ENCODE results near the gene PDE3A. TPM values are rescaled to one million over a fixed set of nuclear protein-coding genes. Genes with fewer than 3 reads are reported as not detected.

The PDE3A gene
- total RNA-seq, 6 experiments from 2014 or later = 0.02 to 0.07 (median 0.03) TPM; not detected in 3

DNA sequence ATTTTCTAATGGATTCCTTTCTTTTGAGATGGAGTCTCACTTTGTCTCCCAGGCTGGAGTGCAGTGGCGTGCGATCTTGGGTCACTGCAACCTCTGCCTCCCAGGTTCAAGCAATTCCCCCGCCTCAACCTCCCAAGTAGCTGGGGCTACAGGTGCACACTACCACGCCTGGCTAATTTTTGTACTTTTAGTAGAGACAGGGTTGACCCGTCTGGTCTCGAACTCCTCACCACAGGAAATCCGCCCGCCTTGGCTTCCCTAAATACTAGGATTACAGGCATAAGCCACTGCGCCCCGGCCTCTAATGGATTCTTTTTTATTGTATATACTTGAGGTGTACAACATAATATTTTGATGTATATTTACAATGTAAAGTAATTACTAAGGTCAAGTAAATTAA lies 186.7 kb downstream of the PDE3A start:
- H3K4me3 Mint-ChIP-seq = no peak overlapping the region
- H3K27ac Mint-ChIP-seq = no peak overlapping the region
- no peaks in the 10 kb centered on the region for H3K36me3 Mint-ChIP-seq (ENCODE audit: low read depth)
- H3K9me3 Mint-ChIP-seq = peaks cover 3% of the 10 kb centered on the region; the same call in 1 of the 2 replicates
- TF ChIP-seq, protein P1, sequence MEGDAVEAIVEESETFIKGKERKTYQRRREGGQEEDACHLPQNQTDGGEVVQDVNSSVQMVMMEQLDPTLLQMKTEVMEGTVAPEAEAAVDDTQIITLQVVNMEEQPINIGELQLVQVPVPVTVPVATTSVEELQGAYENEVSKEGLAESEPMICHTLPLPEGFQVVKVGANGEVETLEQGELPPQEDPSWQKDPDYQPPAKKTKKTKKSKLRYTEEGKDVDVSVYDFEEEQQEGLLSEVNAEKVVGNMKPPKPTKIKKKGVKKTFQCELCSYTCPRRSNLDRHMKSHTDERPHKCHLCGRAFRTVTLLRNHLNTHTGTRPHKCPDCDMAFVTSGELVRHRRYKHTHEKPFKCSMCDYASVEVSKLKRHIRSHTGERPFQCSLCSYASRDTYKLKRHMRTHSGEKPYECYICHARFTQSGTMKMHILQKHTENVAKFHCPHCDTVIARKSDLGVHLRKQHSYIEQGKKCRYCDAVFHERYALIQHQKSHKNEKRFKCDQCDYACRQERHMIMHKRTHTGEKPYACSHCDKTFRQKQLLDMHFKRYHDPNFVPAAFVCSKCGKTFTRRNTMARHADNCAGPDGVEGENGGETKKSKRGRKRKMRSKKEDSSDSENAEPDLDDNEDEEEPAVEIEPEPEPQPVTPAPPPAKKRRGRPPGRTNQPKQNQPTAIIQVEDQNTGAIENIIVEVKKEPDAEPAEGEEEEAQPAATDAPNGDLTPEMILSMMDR (IDR thresholded peaks at IDR 0.05) = no peak
- no peaks in the 10 kb centered on the region; the same call in 1 of the 2 replicates for H3K27me3 Mint-ChIP-seq (ENCODE audit: insufficient read depth)
- DNase-seq = no peak
- no peaks in the 10 kb centered on the region for H3K4me1 Mint-ChIP-seq (ENCODE audit: low read depth)

DNA sequence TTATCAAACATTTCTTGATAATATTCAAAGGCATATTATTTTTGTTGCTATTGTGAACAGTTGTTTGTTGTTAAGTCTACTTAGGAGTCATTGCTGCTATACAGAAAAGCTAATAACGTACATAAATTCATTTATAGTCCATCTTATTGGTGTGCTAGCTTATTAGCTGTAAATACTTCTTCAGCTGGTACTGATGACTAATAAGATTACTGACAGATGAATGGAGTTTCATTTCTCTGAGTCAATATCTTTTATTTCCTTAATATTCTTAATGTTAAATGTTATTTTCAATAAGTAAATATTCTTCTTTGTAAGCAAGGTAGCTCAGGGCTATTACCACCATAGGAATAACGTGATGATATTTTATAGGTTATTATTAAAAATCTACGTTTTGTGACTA lies 187.4 kb downstream of the PDE3A start:
- peaks cover 3% of the 10 kb centered on the region; the same call in 1 of the 2 replicates for H3K9me3 Mint-ChIP-seq
- H3K36me3 Mint-ChIP-seq (ENCODE audit: low read depth) = no peaks in the 10 kb centered on the region
- peaks cover under 1% of the 10 kb centered on the region for H3K27me3 Mint-ChIP-seq (ENCODE audit: insufficient read depth)
- H3K4me1 Mint-ChIP-seq (ENCODE audit: low read depth) = no peaks in the 10 kb centered on the region
- H3K27ac Mint-ChIP-seq = no peak overlapping the region
- no peak for DNase-seq
- TF ChIP-seq, protein P1 (IDR thresholded peaks at IDR 0.05) = no peak
- H3K4me3 Mint-ChIP-seq = no peak overlapping the region

DNA sequence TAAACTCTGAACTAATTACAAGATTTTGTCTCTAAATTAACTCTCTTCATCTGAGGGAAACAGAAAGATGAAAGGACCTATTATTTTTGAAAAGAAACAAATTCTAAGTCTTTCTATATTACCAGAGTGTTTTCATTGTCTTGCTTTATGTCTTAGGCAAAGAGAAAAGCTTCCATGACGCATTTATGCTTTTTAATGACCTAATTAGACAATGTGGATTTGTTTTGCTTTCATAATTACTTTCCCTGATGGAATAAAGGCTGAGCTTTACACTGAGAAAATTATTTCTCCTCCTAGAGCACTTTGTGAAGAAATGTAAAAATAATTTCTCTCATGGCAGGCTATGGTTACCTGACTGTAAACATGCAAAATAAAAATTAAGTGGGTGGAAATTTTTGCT lies 188.8 kb downstream of the PDE3A start:
- H3K36me3 Mint-ChIP-seq (ENCODE audit: low read depth) = no peaks in the 10 kb centered on the region
- no peak overlapping the region for H3K4me3 Mint-ChIP-seq
- peaks cover 2% of the 10 kb centered on the region; the same call in 1 of the 2 replicates for H3K9me3 Mint-ChIP-seq
- TF ChIP-seq, protein P1 (IDR thresholded peaks at IDR 0.05) = no peak
- peaks cover 5% of the 10 kb centered on the region for H3K27me3 Mint-ChIP-seq (ENCODE audit: insufficient read depth)
- no peak for DNase-seq
- H3K27ac Mint-ChIP-seq = no peak overlapping the region
- H3K4me1 Mint-ChIP-seq (ENCODE audit: low read depth) = no peaks in the 10 kb centered on the region

DNA sequence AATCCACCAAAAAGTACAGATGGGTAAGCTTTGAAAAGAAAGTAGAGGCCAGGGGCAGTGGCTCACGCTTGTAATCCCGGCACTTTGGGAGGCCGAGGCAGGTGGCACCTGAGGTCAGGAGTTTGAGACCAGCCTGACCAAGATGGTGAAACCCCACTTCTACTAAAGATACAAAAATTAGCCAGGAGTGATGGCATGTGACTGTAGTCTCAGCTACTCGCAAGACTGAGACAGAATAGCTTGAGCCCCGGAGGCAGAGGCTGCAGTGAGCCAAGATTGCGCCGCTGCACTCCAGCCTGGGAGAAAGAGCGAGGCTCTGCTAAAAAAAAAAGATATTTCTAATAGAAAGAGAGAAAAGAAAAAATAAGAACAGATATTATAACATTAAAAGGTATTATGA lies 192.6 kb downstream of the PDE3A start:
- no peak overlapping the region for H3K27ac Mint-ChIP-seq
- DNase-seq = no peak
- no peaks in the 10 kb centered on the region for H3K4me1 Mint-ChIP-seq (ENCODE audit: low read depth)
- no peak overlapping the region for H3K4me3 Mint-ChIP-seq
- H3K9me3 Mint-ChIP-seq = no peaks in the 10 kb centered on the region
- peaks cover 5% of the 10 kb centered on the region for H3K27me3 Mint-ChIP-seq (ENCODE audit: insufficient read depth)
- H3K36me3 Mint-ChIP-seq (ENCODE audit: low read depth) = no peaks in the 10 kb centered on the region
- TF ChIP-seq, protein P1 (IDR thresholded peaks at IDR 0.05) = no peak

DNA sequence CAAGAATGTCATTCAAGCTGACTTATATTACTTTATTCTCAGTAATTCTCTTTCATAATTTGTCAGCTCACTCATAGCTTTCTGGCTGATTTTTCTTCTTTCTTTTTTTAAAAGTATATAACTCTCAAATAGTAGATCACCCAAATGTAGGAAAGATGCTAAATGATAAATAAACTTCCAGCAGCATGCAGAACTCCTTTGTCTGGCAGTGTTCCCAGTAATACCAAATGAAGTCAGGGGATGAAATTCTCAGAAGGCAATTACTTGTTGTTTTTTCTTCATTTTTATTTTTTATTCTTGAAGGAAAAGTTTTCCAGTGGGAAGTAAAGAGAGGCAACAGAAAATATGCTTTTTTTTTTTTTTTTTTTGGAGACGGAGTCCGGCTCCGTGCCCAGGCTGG lies 193.5 kb downstream of the PDE3A start:
- DNase-seq = no peak
- Mint-ChIP-seq H3K4me1 (ENCODE audit: low read depth) (no peaks in the 10 kb centered on the region), H3K27ac (no peak overlapping the region)

More for the DNA sequence above, 193.5 kb downstream of the PDE3A start:
- H3K4me3 Mint-ChIP-seq = no peak overlapping the region
- no peaks in the 10 kb centered on the region for H3K9me3 Mint-ChIP-seq
- H3K27me3 Mint-ChIP-seq (ENCODE audit: insufficient read depth) = peaks cover 5% of the 10 kb centered on the region
- TF ChIP-seq, protein P1 (IDR thresholded peaks at IDR 0.05) = no peak
- no peaks in the 10 kb centered on the region for H3K36me3 Mint-ChIP-seq (ENCODE audit: low read depth)

Data from HFFc6 (cell line).